Measurements from ENCODE around the gene MAP7.

- TF ChIP-seq POLR2A (IDR thresholded peaks at IDR 0.05; ENCODE audit: low read depth, low read length) (no peak), TAF1 (IDR thresholded peaks at IDR 0.05; ENCODE audit: borderline replicate concordance, low read depth, low read length) (no peak)
Observed at GRCh38 chr6:136508725-136509392, 41.4 kb downstream of the MAP7 start.

Data from GM12892 (cell line).